ENCODE data around the gene CATSPERE. TPM values are rescaled to one million over a fixed set of nuclear protein-coding genes. Genes with fewer than 3 reads are reported as not detected.

CATSPERE gene
- total RNA-seq, 2 experiments from 2014 or later = 1.1 to 1.6 TPM

DNA sequence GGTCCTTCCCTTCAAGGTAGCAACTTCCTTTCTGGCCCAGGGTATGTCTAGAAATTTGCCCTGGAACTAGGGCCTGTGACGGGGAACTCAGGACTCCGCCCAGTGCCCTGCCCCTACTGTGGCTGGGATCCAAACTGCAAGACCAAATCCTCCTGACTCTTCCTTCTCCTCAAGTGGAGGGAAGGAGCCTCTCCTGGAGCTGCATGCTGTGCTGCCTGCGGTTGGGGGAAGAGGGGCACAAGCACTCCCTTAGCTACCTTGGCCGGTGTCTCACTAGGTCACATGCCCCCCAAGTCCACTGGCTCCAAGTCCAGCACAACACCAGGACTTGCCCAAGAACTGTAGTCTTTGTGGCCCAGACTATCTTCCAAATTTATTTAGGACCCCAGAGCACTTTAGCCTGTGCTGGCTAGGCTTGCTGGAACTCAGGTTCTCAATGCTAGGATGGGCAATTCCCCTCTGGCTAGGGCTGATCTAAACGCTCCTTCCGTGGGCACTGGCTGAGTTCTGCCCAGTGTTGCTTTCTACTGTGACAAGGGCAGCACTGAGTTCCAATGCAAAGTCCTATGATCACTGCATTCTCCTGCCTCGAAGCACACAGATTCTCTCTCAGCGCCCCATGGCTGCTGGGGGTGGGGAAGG, 21.6 kb upstream of the CATSPERE start:
- Mint-ChIP-seq H3K36me3 (peaks cover 23% of the 10 kb centered on the region), H3K27ac (no peak overlapping the region), H3K4me1 (peaks cover 10% of the 10 kb centered on the region), H3K9me3 (no peaks in the 10 kb centered on the region), H3K4me3 (no peak overlapping the region), H3K27me3 (no peaks in the 10 kb centered on the region)
- POLR2A ChIA-PET = no interaction called here
- ATAC-seq (ENCODE audit: low read depth) (no peak), DNase-seq (no peak)

DNA sequence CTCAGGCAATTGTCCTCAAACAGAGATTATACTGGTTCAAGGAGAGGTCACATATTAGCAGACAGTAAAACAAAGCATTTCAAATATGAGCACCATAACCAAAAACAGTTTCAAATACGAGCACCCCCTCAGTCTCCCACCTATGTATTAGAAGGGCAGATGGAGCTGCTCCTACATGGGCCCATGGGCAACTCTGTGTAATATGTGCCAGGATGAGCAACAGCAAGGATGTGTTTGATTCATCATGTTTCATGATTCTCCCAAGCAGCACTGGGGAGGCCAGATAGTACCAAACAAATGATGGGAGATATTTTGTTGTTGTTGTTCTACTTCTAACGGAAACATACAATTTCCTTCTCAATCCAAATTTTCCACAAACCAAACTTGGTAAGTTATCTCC, 18.2 kb upstream of the CATSPERE start:
- Mint-ChIP-seq H3K36me3 (peaks cover 23% of the 10 kb centered on the region), H3K9me3 (no peaks in the 10 kb centered on the region), H3K27ac (no peak overlapping the region), H3K27me3 (no peaks in the 10 kb centered on the region), H3K4me1 (peaks cover 19% of the 10 kb centered on the region), H3K4me3 (no peak overlapping the region)
- DNase-seq (no peak), ATAC-seq (ENCODE audit: low read depth) (no peak)
- POLR2A ChIA-PET = no interaction called here

DNA sequence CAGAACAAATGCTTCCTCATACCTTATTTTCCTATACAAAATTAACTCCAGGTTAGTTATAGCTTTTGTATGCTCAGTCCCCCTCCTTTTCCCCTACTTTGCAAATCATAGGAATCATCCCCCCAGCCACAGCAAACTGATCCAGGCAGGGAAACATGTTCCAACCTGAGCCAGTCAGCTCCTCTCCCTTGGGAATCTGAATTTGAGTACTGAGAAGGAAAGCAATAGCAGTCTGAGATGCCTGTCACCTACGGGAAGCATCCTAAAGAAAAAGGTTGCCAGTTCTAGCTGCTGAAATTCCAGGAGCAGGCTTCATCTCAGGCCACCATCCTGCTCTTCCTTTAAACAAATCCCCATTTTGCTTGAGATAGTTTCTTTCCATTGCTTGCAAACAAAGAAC, 16.2 kb upstream of the CATSPERE start:
- Mint-ChIP-seq H3K27ac (no peak overlapping the region), H3K4me1 (peaks cover 26% of the 10 kb centered on the region)

DNA sequence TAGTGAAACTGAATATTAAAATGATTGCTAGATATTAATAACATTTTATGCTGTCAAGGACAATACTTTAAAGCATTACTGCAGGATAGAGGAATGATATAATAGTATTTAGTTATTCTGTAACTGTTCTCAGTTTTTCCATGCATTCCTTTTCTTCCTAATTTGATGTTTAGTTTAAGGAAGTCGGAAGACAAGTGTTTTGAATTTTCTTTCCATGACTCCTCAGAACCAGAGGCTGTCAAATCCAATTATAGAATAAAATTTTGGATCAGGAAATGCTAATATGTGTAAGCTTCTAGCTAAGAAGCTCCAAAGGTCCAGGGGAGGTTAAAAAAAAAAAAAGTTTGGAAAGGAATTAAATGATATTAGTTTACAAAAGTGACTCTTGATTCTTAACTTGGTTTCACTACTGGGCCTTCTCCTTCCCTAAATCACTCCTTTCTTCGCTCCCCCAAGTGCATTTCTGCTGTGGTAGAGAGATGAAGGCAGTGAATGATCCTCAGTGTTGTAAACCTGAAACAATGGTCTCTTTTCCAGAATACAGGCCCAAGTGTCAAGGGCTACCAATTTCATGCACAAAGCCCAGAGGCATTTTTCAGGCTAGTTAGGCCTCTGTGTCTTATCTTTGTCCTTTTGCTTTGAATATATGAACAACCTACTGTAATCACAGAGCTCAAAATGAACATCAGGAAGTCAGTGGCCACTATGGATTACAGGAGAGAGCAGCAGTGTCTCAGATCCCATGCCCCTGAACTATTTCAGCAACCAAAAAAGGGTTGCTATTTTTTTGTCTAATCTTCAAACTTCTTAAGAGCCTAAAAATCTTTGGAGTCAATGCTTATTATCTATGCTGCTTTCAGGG, 15.5 kb upstream of the CATSPERE start:
- Mint-ChIP-seq H3K27ac (no peak overlapping the region), H3K4me1 (peaks cover 32% of the 10 kb centered on the region), H3K9me3 (no peaks in the 10 kb centered on the region), H3K27me3 (no peaks in the 10 kb centered on the region), H3K4me3 (no peak overlapping the region), H3K36me3 (peaks cover 28% of the 10 kb centered on the region)
- DNase-seq (no peak), ATAC-seq (ENCODE audit: low read depth) (no peak)
- POLR2A ChIA-PET = no interaction called here

More for the DNA sequence above, 16.2 kb upstream of the CATSPERE start:
- H3K4me3 Mint-ChIP-seq = no peak overlapping the region
- H3K9me3 Mint-ChIP-seq = no peaks in the 10 kb centered on the region
- peaks cover 28% of the 10 kb centered on the region for H3K36me3 Mint-ChIP-seq
- POLR2A ChIA-PET = no interaction called here
- no peaks in the 10 kb centered on the region for H3K27me3 Mint-ChIP-seq
- DNase-seq (no peak), ATAC-seq (ENCODE audit: low read depth) (no peak)

DNA sequence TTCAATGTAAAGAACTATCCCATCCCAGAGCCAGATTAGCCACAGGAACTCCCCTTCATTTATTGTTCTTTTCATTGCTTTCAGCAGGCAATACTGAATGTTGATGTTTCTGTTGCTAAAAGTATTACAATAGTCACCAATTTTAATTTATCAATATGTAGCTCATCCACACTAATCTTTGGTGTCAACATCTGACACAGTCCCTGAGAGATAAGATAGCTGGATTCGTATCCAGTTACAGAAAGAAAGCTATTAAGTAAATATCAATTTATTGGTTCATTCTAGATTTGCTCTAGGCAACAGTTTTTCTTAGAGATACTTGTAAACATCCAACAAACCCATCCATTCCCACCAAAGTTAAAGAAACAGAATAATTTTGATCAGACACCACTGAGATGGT, 14.0 kb upstream of the CATSPERE start:
- ATAC-seq (ENCODE audit: low read depth) (no peak), DNase-seq (no peak)
- H3K27me3 Mint-ChIP-seq = no peaks in the 10 kb centered on the region
- no peak overlapping the region for H3K4me3 Mint-ChIP-seq
- peaks cover 29% of the 10 kb centered on the region for H3K36me3 Mint-ChIP-seq
- no peaks in the 10 kb centered on the region for H3K9me3 Mint-ChIP-seq
- no peak overlapping the region for H3K27ac Mint-ChIP-seq
- H3K4me1 Mint-ChIP-seq = peaks cover 35% of the 10 kb centered on the region
- POLR2A ChIA-PET = no interaction called here

DNA sequence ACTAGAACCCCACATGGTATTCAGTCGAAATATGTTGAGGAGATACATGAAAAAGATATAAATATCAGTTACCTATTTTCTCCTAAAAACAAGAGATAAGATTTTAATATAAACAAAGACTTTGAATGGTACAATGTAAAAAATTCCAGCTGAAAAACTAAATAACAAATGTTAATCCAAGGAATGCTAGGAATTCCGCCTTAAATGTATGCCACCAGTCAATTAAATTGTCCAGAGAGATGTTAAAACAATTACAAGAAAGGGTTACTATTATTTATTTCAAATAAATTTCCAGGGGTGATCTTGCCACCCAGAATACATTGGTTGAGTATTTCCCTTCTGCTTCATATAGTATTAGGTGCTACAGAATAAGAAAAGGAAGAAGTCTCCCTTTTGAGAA, 13.5 kb upstream of the CATSPERE start:
- no peak for ATAC-seq (ENCODE audit: low read depth)
- no peak for DNase-seq
- peaks cover 30% of the 10 kb centered on the region for H3K36me3 Mint-ChIP-seq
- H3K27ac Mint-ChIP-seq = no peak overlapping the region
- POLR2A ChIA-PET = interaction anchor here (0.6 kb wide), 1 partner anchor 122 kb away, joined by 3 read pairs; no protein-coding TSS in a partner anchor
- H3K4me1 Mint-ChIP-seq = peaks cover 39% of the 10 kb centered on the region
- no peak overlapping the region for H3K4me3 Mint-ChIP-seq
- H3K9me3 Mint-ChIP-seq = no peaks in the 10 kb centered on the region
- H3K27me3 Mint-ChIP-seq = no peaks in the 10 kb centered on the region

DNA sequence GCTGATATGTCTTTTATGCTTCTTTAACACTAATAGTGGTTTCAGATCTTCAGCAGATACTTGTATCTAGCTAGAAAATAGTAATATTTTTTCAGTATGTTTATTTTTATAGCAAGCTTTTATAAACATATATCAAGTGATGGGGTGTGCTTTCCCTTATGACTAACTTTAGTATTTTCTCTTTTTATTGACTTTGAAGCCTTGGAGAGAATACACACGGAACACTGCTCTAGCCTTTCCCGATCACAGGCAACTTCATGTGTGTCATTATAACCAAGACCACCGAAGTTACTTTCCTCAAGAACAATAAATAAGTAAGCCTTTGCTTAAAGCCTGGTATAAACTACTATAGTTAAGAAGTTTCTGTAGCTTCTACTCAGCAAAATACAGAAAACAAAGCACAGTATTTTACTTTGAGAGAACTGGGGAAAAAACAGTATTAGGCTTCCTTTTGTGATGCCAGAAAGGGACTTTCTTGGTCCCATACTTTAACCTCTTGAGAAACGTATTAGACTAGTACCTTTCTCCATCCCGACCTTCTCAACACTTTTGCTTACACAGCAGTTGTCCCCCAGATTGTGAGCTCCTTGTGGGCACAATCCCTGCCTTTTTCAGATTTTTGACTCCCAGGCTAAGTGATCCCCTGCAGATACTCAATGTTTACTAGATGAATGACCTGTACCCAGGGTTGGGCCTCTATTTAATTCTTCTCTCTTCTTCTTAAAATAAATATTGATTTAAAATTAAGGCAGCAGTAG, 12.6 kb upstream of the CATSPERE start:
- Mint-ChIP-seq H3K4me1 (peaks cover 39% of the 10 kb centered on the region), H3K9me3 (no peaks in the 10 kb centered on the region), H3K36me3 (peaks cover 29% of the 10 kb centered on the region), H3K27ac (no peak overlapping the region), H3K27me3 (no peaks in the 10 kb centered on the region), H3K4me3 (peak overlapping the region; percentile 22)
- no peak for DNase-seq
- POLR2A ChIA-PET = interaction anchor here (0.6 kb wide), 1 partner anchor 123 kb away, joined by 3 read pairs; no protein-coding TSS in a partner anchor
- no peak for ATAC-seq (ENCODE audit: low read depth)

DNA sequence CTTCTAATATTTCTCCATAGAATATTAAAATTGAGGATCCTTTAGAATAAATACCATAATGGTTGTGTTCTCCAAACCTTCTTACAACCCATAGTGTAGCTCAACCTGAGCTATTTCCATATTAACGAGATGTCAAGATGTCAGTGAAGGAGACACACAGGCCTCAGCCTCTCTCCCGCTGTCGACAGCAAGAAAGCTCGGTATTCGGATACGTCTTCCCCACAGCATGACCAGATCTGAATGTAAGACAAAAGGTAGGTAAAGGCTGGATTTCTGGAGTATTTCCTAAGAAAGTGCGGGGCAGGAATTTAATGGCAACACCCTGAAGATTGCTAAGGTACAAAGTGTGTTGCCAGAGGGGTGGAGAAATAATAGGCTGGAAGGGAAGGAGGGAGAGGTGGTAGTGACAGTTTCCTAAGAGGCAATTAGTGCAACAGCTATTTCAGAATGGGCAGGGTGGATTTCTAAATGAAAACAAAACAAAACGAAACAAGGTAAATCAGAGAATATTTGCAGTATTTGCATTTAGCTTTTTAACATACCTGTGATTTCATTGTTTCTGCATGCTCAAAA, 11.1 kb upstream of the CATSPERE start:
- POLR2A ChIA-PET = interaction anchor here (0.7 kb wide), 1 partner anchor 12 kb away, joined by 3 read pairs; the partner anchor contains the start of gene CATSPERE
- peaks cover 1% of the 10 kb centered on the region for H3K9me3 Mint-ChIP-seq
- peak overlapping the region; percentile 98 for H3K27ac Mint-ChIP-seq
- peaks cover 30% of the 10 kb centered on the region for H3K36me3 Mint-ChIP-seq
- no peak for DNase-seq
- H3K4me1 Mint-ChIP-seq = peaks cover 39% of the 10 kb centered on the region
- peak overlapping the region; percentile 95 for H3K4me3 Mint-ChIP-seq
- ATAC-seq (ENCODE audit: low read depth) = no peak
- peaks cover 2% of the 10 kb centered on the region for H3K27me3 Mint-ChIP-seq

DNA sequence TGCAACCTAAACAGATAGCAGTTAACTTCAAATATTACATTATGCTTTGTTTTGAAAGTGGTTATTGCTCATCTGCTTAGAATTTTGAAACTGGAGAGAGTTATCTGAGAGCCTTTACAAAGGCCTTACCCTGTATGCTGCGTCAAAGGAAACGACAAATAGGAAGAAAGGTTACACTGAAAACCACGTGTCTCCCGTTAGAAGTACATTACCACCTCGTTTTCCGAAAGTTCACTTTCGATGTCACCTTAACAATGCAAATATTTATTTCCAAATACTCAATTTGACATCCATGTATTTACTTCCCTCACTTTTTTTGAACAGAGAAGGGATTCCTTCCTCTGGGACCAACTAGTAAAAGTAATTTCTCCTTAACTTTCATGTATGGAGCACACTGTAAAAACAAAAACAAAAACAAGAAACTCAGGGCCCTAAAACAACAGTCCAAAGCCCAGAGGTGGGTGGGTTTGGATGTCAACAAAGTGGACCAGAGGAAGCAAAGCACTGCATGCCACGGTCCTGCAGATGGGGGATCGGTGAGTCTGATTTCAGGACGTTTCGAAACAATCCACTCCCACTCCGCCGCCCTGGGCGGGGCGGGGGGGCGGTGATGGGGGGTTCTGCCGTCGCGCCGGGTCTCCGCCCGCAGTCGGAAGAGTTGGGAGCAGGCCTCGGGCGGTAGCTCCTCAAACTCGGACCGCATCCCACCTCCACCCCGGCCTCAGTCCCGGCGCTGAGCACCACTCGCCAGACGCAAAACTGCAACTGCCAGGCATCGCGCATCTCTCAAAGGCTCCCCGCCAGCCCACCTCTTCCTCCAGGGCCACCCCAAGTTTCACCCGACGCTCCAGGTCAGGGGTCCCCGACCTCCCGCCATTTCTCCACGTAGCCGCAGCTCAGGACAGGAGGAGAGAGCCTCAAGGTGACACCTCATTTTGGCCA, 10.2 kb upstream of the CATSPERE start:
- ATAC-seq (ENCODE audit: low read depth) (peak; percentile 7), DNase-seq (peak; percentile 74)
- POLR2A ChIA-PET = interaction anchor here (0.6 to 1.3 kb wide), 4 partner anchors 9 to 520 kb away, joined by 3 to 7 read pairs (median 4); partner anchors contain the start of genes CATSPERE and HNRNPU
- Mint-ChIP-seq H3K9me3 (peaks cover 1% of the 10 kb centered on the region), H3K4me3 (peak overlapping the region; percentile 95), H3K27me3 (peaks cover 2% of the 10 kb centered on the region), H3K27ac (peak overlapping the region; percentile 98), H3K4me1 (peaks cover 36% of the 10 kb centered on the region), H3K36me3 (peaks cover 26% of the 10 kb centered on the region)

DNA sequence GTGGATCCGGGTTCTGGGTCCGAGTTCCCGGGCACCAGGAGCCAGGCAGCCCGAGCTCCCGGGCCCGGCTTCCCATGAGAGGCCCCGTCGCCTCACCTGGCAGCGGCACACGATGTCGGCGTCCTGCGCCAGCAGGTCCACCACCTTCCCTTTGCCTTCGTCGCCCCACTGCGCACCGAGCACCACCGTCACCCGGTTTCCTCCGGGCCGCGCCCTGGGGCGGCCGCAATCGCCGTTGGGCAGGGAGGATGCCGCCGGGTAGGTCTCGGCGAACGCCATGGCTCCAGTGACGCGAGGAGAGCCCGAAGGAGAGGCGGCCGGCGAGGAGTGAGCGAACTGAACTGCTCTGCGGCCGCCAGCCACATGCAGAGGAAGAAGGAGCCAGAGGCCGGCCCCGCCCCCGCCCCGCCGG, 9.5 kb upstream of the CATSPERE start, which contains the start of gene ADSS2:
TSS of gene ADSS2 (minus strand) at position 371 of the 412 bp plus-strand sequence. CDS start at position 279, 92 bp downstream.
- Mint-ChIP-seq H3K4me1 (peaks cover 32% of the 10 kb centered on the region), H3K9me3 (peaks cover 1% of the 10 kb centered on the region), H3K4me3 (peak within 1 kb of the TSS; percentile 95)

DNA sequence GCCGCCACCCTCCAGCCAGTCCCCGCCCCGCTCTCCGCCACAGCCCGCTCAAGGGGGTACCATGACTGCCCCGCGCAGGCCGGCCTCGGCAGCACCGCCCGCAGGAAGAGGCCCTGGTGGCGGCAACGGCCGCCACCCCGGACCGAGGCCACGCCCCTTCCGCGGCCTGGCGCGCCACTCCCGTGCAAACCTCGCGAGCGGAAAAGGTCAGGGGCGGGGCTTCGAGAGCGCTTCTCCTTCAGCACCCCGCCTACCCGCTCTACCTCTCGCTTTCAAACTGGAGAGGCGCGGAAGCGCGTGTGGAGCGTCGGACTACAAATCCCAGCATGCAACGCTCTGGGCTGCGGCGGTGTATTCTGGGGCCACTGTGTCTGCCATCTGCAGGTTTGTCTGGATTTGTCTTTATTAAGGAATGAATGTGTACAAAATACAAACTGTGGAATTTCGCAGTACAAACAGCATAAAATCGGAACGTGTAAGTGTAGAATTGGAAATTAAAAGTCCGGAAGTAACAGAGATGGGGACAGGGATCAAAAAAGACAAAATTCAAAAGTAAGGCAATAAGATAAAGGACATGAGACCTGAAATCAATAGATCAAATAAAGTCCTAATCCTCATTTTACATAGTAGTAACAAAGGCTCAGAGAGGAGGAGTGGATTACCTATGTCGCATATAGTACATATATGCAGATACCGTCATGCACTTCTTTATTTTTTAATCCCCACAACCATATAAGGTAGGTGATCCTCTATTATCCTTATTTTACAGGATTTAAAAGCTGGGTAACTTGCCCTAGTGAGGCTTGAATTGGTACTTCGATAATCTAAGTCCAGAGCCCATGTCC, 8.9 kb upstream of the CATSPERE start:
- ATAC-seq (ENCODE audit: low read depth) = peak; percentile 93
- Mint-ChIP-seq H3K9me3 (peaks cover 1% of the 10 kb centered on the region), H3K36me3 (peaks cover 24% of the 10 kb centered on the region)

More for the DNA sequence above, 9.5 kb upstream of the CATSPERE start, which contains the start of gene ADSS2:
- DNase-seq (no peak), ATAC-seq (ENCODE audit: low read depth) (no peak)
- POLR2A ChIA-PET = interaction anchor here (0.6 to 1.3 kb wide), 4 partner anchors 9 to 520 kb away, joined by 3 to 7 read pairs (median 4); partner anchors contain the start of genes CATSPERE and HNRNPU
- Mint-ChIP-seq H3K27ac (peak within 1 kb of the TSS; percentile 98), H3K36me3 (peaks cover 24% of the 10 kb centered on the region), H3K27me3 (peaks cover 2% of the 10 kb centered on the region)

More for the DNA sequence above, 8.9 kb upstream of the CATSPERE start:
- DNase-seq = peak; percentile 99
- POLR2A ChIA-PET = interaction anchor here (1.3 kb wide), 1 partner anchor 519 kb away, joined by 7 read pairs; no protein-coding TSS in a partner anchor
- Mint-ChIP-seq H3K27me3 (peaks cover 2% of the 10 kb centered on the region), H3K4me3 (peak overlapping the region; percentile 95), H3K4me1 (peaks cover 32% of the 10 kb centered on the region), H3K27ac (peak overlapping the region; percentile 98)

Data from activated naive CD8-positive, alpha-beta T cell treated with anti-CD3 and anti-CD28 coated beads, Interleukin-2, amount 10 ng/mL, durations not matched to agents 7 days and 5 days (primary cell).